Measurements from ENCODE around the gene PDXDC1.

The PDXDC1 gene

GRCh38 chr16:15031179-15031578, 56.4 kb downstream of the PDXDC1 start:
- no peak for TF ChIP-seq CTCF (IDR thresholded peaks at IDR 0.05)
- Histone ChIP-seq H3K27ac (no peak overlapping the region), H3K4me3 (no peak overlapping the region)
- no peak for DNase-seq (ENCODE audit: low spot score)

- no peak for DNase-seq (ENCODE audit: low spot score)
- Histone ChIP-seq H3K4me3 (no peak overlapping the region), H3K27ac (no peak overlapping the region)
- TF ChIP-seq CTCF (IDR thresholded peaks at IDR 0.05): no peak
These were observed 56.8 kb downstream of the PDXDC1 start for GRCh38 chr16:15031586-15031985.

GRCh38 chr16:15032547-15033308, 57.9 kb downstream of the PDXDC1 start:
- no peak for TF ChIP-seq CTCF (IDR thresholded peaks at IDR 0.05)
- no peak for DNase-seq (ENCODE audit: low spot score)
- Histone ChIP-seq H3K27ac (no peak overlapping the region), H3K4me3 (no peak overlapping the region)

GRCh38 chr16:15033309-15033707, 58.5 kb downstream of the PDXDC1 start:
- TF ChIP-seq CTCF (IDR thresholded peaks at IDR 0.05): no peak
- DNase-seq (ENCODE audit: low spot score): no peak
- no peak overlapping the region for H3K27ac ChIP-seq
- no peak overlapping the region for H3K4me3 ChIP-seq

GRCh38 chr16:15034266-15035162, 59.7 kb downstream of the PDXDC1 start:
- peak overlapping the region in 1 of 2 donors; percentile 35 for H3K27ac ChIP-seq
- TF ChIP-seq CTCF (IDR thresholded peaks at IDR 0.05): no peak
- no peak for DNase-seq (ENCODE audit: low spot score)
- no peak overlapping the region for H3K4me3 ChIP-seq

GRCh38 chr16:15035163-15035729, 60.4 kb downstream of the PDXDC1 start:
- DNase-seq (ENCODE audit: low spot score): no peak
- H3K27ac ChIP-seq: peak overlapping the region in 1 of 2 donors; percentile 35

More at GRCh38 chr16:15035163-15035729, 60.4 kb downstream of the PDXDC1 start:
- no peak overlapping the region for H3K4me3 ChIP-seq
- no peak for TF ChIP-seq CTCF (IDR thresholded peaks at IDR 0.05)

Measured in coronary artery (tissue), 2 donors.